ENCODE data around the gene FOXO3B.
"Not testable (repeated sequence)": the region's sequence is repeated elsewhere in the genome, so short reads cannot be mapped to it uniquely, and the experiment has no call there.

FOXO3B gene

GRCh38 chr17:18650094-18650493, 32.0 kb downstream of the FOXO3B start:
- DNase-seq (ENCODE audit: low read depth): not testable (repeated sequence)

GRCh38 chr17:18644291-18644690, 37.8 kb downstream of the FOXO3B start, which contains the start of gene TBC1D28:
Gene TBC1D28 (minus strand): TSS chr17:18644391. CDS start chr17:18641352, 3,039 bp downstream.
- not testable (repeated sequence) for DNase-seq (ENCODE audit: low read depth)

GRCh38 chr17:18643124-18643523, 39.0 kb downstream of the FOXO3B start:
- DNase-seq (ENCODE audit: low read depth): not testable (repeated sequence)

- DNase-seq (ENCODE audit: low read depth): not testable (repeated sequence)
Observed at GRCh38 chr17:18638357-18638756, 43.8 kb downstream of the FOXO3B start.

GRCh38 chr17:18636237-18636636, 45.9 kb downstream of the FOXO3B start:
- peak; percentile 25 for DNase-seq (ENCODE audit: low read depth)

GRCh38 chr17:18635773-18636172, 46.3 kb downstream of the FOXO3B start:
- DNase-seq (ENCODE audit: low read depth): not testable (repeated sequence)

GRCh38 chr17:18634550-18635263, 47.4 kb downstream of the FOXO3B start:
- not testable (repeated sequence) for DNase-seq (ENCODE audit: low read depth)
